Activated CD4-positive, alpha-beta memory T cell treated with anti-CD3 and anti-CD28 coated beads, Interleukin-2, amount 10 ng/mL, durations not matched to agents 7 days and 5 days (primary cell): Measurements from ENCODE around the gene KLHDC7A. TPM values are rescaled to one million over a fixed set of nuclear protein-coding genes. Genes with fewer than 3 reads are reported as not detected.

Experiments used
- CTCF ChIA-PET: fragments of 350-600 bp; sonication (Branson Sonifier 250); formaldehyde crosslinking; loops from one replicate; lab custom pipeline; 2021; ENCODE audit warnings: antibody characterized with exemption, inconsistent platforms; lab: Charles Lee
- POLR2A ChIA-PET: fragments of 350-600 bp; sonication (Branson Sonifier 250); formaldehyde crosslinking; loops from one replicate; lab custom pipeline; 2021; ENCODE audit warnings: antibody characterized with exemption; lab: Charles Lee
- DNase-seq: peaks from one replicate; pipeline ENCODE4 v3.0.0-alpha.2; 2020
- H3K27ac Mint-ChIP-seq: one replicate; pipeline ENCODE4 v1.8.0; 2021; ENCODE audit warnings: mild to moderate bottlenecking, mixed read lengths
- H3K27me3 Mint-ChIP-seq: one replicate; pipeline ENCODE4 v1.8.0; 2021; ENCODE audit warnings: mixed read lengths
- H3K36me3 Mint-ChIP-seq: one replicate; pipeline ENCODE4 v1.8.0; 2021; ENCODE audit warnings: low read depth, mixed read lengths
- H3K4me1 Mint-ChIP-seq: one replicate; pipeline ENCODE4 v1.8.0; 2021; ENCODE audit warnings: mixed read lengths
- H3K4me3 Mint-ChIP-seq: one replicate; pipeline ENCODE4 v1.8.0; 2021; ENCODE audit warnings: mild to moderate bottlenecking, mixed read lengths
- H3K9me3 Mint-ChIP-seq: one replicate; pipeline ENCODE4 v1.8.0; 2021; ENCODE audit warnings: mixed read lengths
- total RNA-seq, 2 experiments: library from RNA; stranded (reverse); gene quantifications; one replicate each; pipeline ENCODE4 v1.2.3, GENCODE V29; 2021

The KLHDC7A gene
- total RNA-seq, 2 experiments from 2014 or later = not detected

GRCh38 chr1:18481190-18481920 is 625 bp downstream of the KLHDC7A start:
- CTCF ChIA-PET = no interaction called here
- H3K9me3 Mint-ChIP-seq = no peaks in the 10 kb centered on the region

GRCh38 chr1:18481921-18482701 is 1.4 kb downstream of the KLHDC7A start:
- DNase-seq = no peak
- CTCF ChIA-PET = no interaction called here
- no peaks in the 10 kb centered on the region for H3K36me3 Mint-ChIP-seq

More at GRCh38 chr1:18481190-18481920, 625 bp downstream of the KLHDC7A start:
- no peaks in the 10 kb centered on the region for H3K36me3 Mint-ChIP-seq
- no peak overlapping the region for H3K4me3 Mint-ChIP-seq
- no peak overlapping the region for H3K27ac Mint-ChIP-seq
- peaks cover 2% of the 10 kb centered on the region for H3K27me3 Mint-ChIP-seq
- POLR2A ChIA-PET = no interaction called here
- peaks cover 9% of the 10 kb centered on the region for H3K4me1 Mint-ChIP-seq
- DNase-seq = no peak

GRCh38 chr1:18482721-18483425 is 2.1 kb downstream of the KLHDC7A start:
- ChIA-PET CTCF (no interaction called here), POLR2A (no interaction called here)
- no peak for DNase-seq
- H3K4me3 Mint-ChIP-seq = no peak overlapping the region
- no peaks in the 10 kb centered on the region for H3K9me3 Mint-ChIP-seq
- no peaks in the 10 kb centered on the region for H3K36me3 Mint-ChIP-seq
- peaks cover 9% of the 10 kb centered on the region for H3K4me1 Mint-ChIP-seq
- no peaks in the 10 kb centered on the region for H3K27me3 Mint-ChIP-seq
- no peak overlapping the region for H3K27ac Mint-ChIP-seq

More at GRCh38 chr1:18481921-18482701, 1.4 kb downstream of the KLHDC7A start:
- H3K9me3 Mint-ChIP-seq = no peaks in the 10 kb centered on the region
- no peaks in the 10 kb centered on the region for H3K27me3 Mint-ChIP-seq
- no peak overlapping the region for H3K4me3 Mint-ChIP-seq
- peaks cover 9% of the 10 kb centered on the region for H3K4me1 Mint-ChIP-seq
- POLR2A ChIA-PET = no interaction called here
- H3K27ac Mint-ChIP-seq = no peak overlapping the region

- Mint-ChIP-seq H3K4me3 (no peak overlapping the region), H3K27me3 (no peaks in the 10 kb centered on the region), H3K36me3 (no peaks in the 10 kb centered on the region), H3K9me3 (no peaks in the 10 kb centered on the region), H3K27ac (no peak overlapping the region), H3K4me1 (peaks cover 6% of the 10 kb centered on the region)
- ChIA-PET CTCF (no interaction called here), POLR2A (no interaction called here)
- DNase-seq = no peak
Measured at GRCh38 chr1:18484276-18484675, 3.5 kb downstream of the KLHDC7A start.

- DNase-seq = no peak
- H3K27me3 Mint-ChIP-seq = no peaks in the 10 kb centered on the region
- peaks cover 1% of the 10 kb centered on the region for H3K4me1 Mint-ChIP-seq
- H3K36me3 Mint-ChIP-seq = no peaks in the 10 kb centered on the region
- H3K27ac Mint-ChIP-seq = no peak overlapping the region
- POLR2A ChIA-PET = no interaction called here
- H3K4me3 Mint-ChIP-seq = no peak overlapping the region
- peaks cover 3% of the 10 kb centered on the region for H3K9me3 Mint-ChIP-seq
- CTCF ChIA-PET = no interaction called here
Measured at GRCh38 chr1:18484721-18485120, 4.0 kb downstream of the KLHDC7A start.

GRCh38 chr1:18485227-18485626 is 4.5 kb downstream of the KLHDC7A start:
- POLR2A ChIA-PET = no interaction called here
- no peaks in the 10 kb centered on the region for H3K4me1 Mint-ChIP-seq
- H3K36me3 Mint-ChIP-seq = no peaks in the 10 kb centered on the region
- H3K27ac Mint-ChIP-seq = no peak overlapping the region
- no peak for DNase-seq
- no peaks in the 10 kb centered on the region for H3K27me3 Mint-ChIP-seq
- CTCF ChIA-PET = no interaction called here
- H3K4me3 Mint-ChIP-seq = no peak overlapping the region
- peaks cover 3% of the 10 kb centered on the region for H3K9me3 Mint-ChIP-seq

- peaks cover 3% of the 10 kb centered on the region for H3K9me3 Mint-ChIP-seq
- ChIA-PET CTCF (interaction anchor here (0.7 kb wide), 1 partner anchor 17 kb away, joined by 3 read pairs; no protein-coding TSS in a partner anchor), POLR2A (no interaction called here)
- H3K27ac Mint-ChIP-seq = no peak overlapping the region
- H3K4me3 Mint-ChIP-seq = no peak overlapping the region
- no peak for DNase-seq
- H3K4me1 Mint-ChIP-seq = peaks cover 3% of the 10 kb centered on the region
- H3K36me3 Mint-ChIP-seq = no peaks in the 10 kb centered on the region
- H3K27me3 Mint-ChIP-seq = no peaks in the 10 kb centered on the region
Measured at GRCh38 chr1:18486195-18486594, 5.5 kb downstream of the KLHDC7A start.

GRCh38 chr1:18489417-18490143 is 8.8 kb downstream of the KLHDC7A start:
- ChIA-PET POLR2A (no interaction called here), CTCF (no interaction called here)
- Mint-ChIP-seq H3K9me3 (peaks cover 3% of the 10 kb centered on the region), H3K36me3 (no peaks in the 10 kb centered on the region), H3K27me3 (no peaks in the 10 kb centered on the region), H3K4me1 (peaks cover 4% of the 10 kb centered on the region), H3K4me3 (no peak overlapping the region), H3K27ac (no peak overlapping the region)
- DNase-seq = no peak

- H3K4me1 Mint-ChIP-seq = peaks cover 4% of the 10 kb centered on the region
- H3K4me3 Mint-ChIP-seq = no peak overlapping the region
- peaks cover 3% of the 10 kb centered on the region for H3K9me3 Mint-ChIP-seq
- ChIA-PET CTCF (no interaction called here), POLR2A (no interaction called here)
- H3K27me3 Mint-ChIP-seq = no peaks in the 10 kb centered on the region
- no peaks in the 10 kb centered on the region for H3K36me3 Mint-ChIP-seq
- DNase-seq = no peak
- no peak overlapping the region for H3K27ac Mint-ChIP-seq
Measured at GRCh38 chr1:18491168-18491567, 10.4 kb downstream of the KLHDC7A start.

GRCh38 chr1:18494304-18494703 is 13.6 kb downstream of the KLHDC7A start:
- no peak overlapping the region for H3K27ac Mint-ChIP-seq
- no peak overlapping the region for H3K4me3 Mint-ChIP-seq
- no peaks in the 10 kb centered on the region for H3K36me3 Mint-ChIP-seq
- ChIA-PET CTCF (no interaction called here), POLR2A (no interaction called here)
- DNase-seq = no peak
- H3K4me1 Mint-ChIP-seq = peaks cover 4% of the 10 kb centered on the region
- peaks cover 3% of the 10 kb centered on the region for H3K9me3 Mint-ChIP-seq
- H3K27me3 Mint-ChIP-seq = peaks cover 2% of the 10 kb centered on the region

GRCh38 chr1:18495635-18496034 is 14.9 kb downstream of the KLHDC7A start:
- no peak overlapping the region for H3K4me3 Mint-ChIP-seq
- peaks cover 2% of the 10 kb centered on the region for H3K27me3 Mint-ChIP-seq
- CTCF ChIA-PET = no interaction called here
- H3K4me1 Mint-ChIP-seq = peaks cover 4% of the 10 kb centered on the region
- no peak overlapping the region for H3K27ac Mint-ChIP-seq
- POLR2A ChIA-PET = no interaction called here
- no peak for DNase-seq
- no peaks in the 10 kb centered on the region for H3K9me3 Mint-ChIP-seq
- no peaks in the 10 kb centered on the region for H3K36me3 Mint-ChIP-seq

GRCh38 chr1:18496056-18496455 is 15.3 kb downstream of the KLHDC7A start:
- Mint-ChIP-seq H3K9me3 (no peaks in the 10 kb centered on the region), H3K4me3 (no peak overlapping the region), H3K36me3 (no peaks in the 10 kb centered on the region), H3K27ac (no peak overlapping the region), H3K4me1 (peaks cover 3% of the 10 kb centered on the region), H3K27me3 (peaks cover 2% of the 10 kb centered on the region)
- DNase-seq = no peak
- CTCF ChIA-PET = no interaction called here
- POLR2A ChIA-PET = no interaction called here
